ENCODE results near the gene SH2D7. TPM values are rescaled to one million over a fixed set of nuclear protein-coding genes. Genes with fewer than 3 reads are reported as not detected.

The SH2D7 gene
- polyA plus RNA-seq, 2 of the 4 experiments (the other 2 are of a cell fraction) = not detected

- Histone ChIP-seq H3K4me1 (peaks cover 13% of the 10 kb centered on the region), H3K4me3 (no peak overlapping the region), H3K9me3 (no peaks in the 10 kb centered on the region), H3K4me2 (no peak overlapping the region), H3K27ac (no peak overlapping the region)
- TF ChIP-seq BHLHE40 (IDR thresholded peaks at IDR 0.05; ENCODE audit: low read depth, low read length) (no peak), CHD4 (IDR thresholded peaks at IDR 0.05; ENCODE audit: borderline replicate concordance) (no peak), RAD21 (conservative IDR thresholded peaks at IDR 0.05 in 1 of 2, IDR thresholded peaks at IDR 0.05 in 1 of 2) (no peak), EP300 (IDR thresholded peaks at IDR 0.05) (no peak), MAZ (IDR thresholded peaks at IDR 0.05; ENCODE audit: borderline replicate concordance, low read depth, low read length) (no peak), ESRRA (IDR thresholded peaks at IDR 0.05; ENCODE audit: borderline replicate concordance, low read length) (no peak), HOXB5 (CRISPR knock-in tag; IDR thresholded peaks at IDR 0.05) (no peak), EHMT2 (IDR thresholded peaks at IDR 0.05; ENCODE audit: low read depth) (no peak), HOXB13 (CRISPR knock-in tag; IDR thresholded peaks at IDR 0.05; ENCODE audit: low read depth) (no peak), PBX3 (IDR thresholded peaks at IDR 0.05) (no peak), HES2 (IDR thresholded peaks at IDR 0.05) (no peak), MAX (IDR thresholded peaks at IDR 0.05) (no peak), REST (IDR thresholded peaks at IDR 0.05) (no peak), EHF (CRISPR knock-in tag; IDR thresholded peaks at IDR 0.05) (no peak), NPAS2 (CRISPR knock-in tag; IDR thresholded peaks at IDR 0.05; ENCODE audit: borderline replicate concordance) (no peak), RNF2 (IDR thresholded peaks at IDR 0.05; ENCODE audit: borderline replicate concordance, low read depth) (no peak), ZFP36 (IDR thresholded peaks at IDR 0.05; ENCODE audit: borderline replicate concordance, partially characterized antibody) (no peak), JUNB (IDR thresholded peaks at IDR 0.05) (no peak), SREBF2 (IDR thresholded peaks at IDR 0.05) (no peak)
- 77% methylated on average over 1 of the region's 1 CpG for WGBS (ENCODE audit: missing lambda C conversion rate)
- POLR2A ChIA-PET = no interaction called here
- ATAC-seq = no peak
- no peak for FAIRE-seq
- CTCF ChIA-PET = interaction anchor here (0.8 to 2.7 kb wide), 5 partner anchors 8 to 91 kb away, joined by 3 to 12 read pairs (median 5); no protein-coding TSS in a partner anchor
- no peak for DNase-seq (ENCODE audit: low read depth in 1 of 2, low spot score in 1 of 2)
Measured at GRCh38 chr15:78050441-78050809, 41.9 kb upstream of the SH2D7 start.

GRCh38 chr15:78050826-78051225 lies 41.5 kb upstream of the SH2D7 start:
- POLR2A ChIA-PET = no interaction called here
- H3K4me3 ChIP-seq = no peak overlapping the region
- ATAC-seq = no peak
- no peak overlapping the region for H3K4me2 ChIP-seq
- DNase-seq (ENCODE audit: low read depth in 1 of 2, low spot score in 1 of 2) = no peak
- 90% methylated on average over 1 of the region's 1 CpG for WGBS (ENCODE audit: missing lambda C conversion rate)
- no peaks in the 10 kb centered on the region for H3K9me3 ChIP-seq
- no peak overlapping the region for H3K27ac ChIP-seq
- CTCF ChIA-PET = interaction anchor here (1.3 to 2.7 kb wide), 4 partner anchors 8 to 92 kb away, joined by 4 to 12 read pairs (median 6); no protein-coding TSS in a partner anchor
- FAIRE-seq = no peak
- peaks cover 17% of the 10 kb centered on the region for H3K4me1 ChIP-seq
- no peak for TF ChIP-seq EHF (CRISPR knock-in tag; IDR thresholded peaks at IDR 0.05)
- TF ChIP-seq NR3C1 (IDR thresholded peaks at IDR 0.05) = no peak
- no peak for TF ChIP-seq HOXA7 (CRISPR knock-in tag; IDR thresholded peaks at IDR 0.05)
- no peak for TF ChIP-seq HMGXB4 (CRISPR knock-in tag; IDR thresholded peaks at IDR 0.05; ENCODE audit: borderline replicate concordance)
- TF ChIP-seq RNF2 (IDR thresholded peaks at IDR 0.05; ENCODE audit: borderline replicate concordance, low read depth) = no peak
- no peak for TF ChIP-seq REST (IDR thresholded peaks at IDR 0.05)
- no peak for TF ChIP-seq ZFP36 (IDR thresholded peaks at IDR 0.05; ENCODE audit: borderline replicate concordance, partially characterized antibody)
- TF ChIP-seq TFCP2L1 (CRISPR knock-in tag; IDR thresholded peaks at IDR 0.05) = no peak
- no peak for TF ChIP-seq ELK1 (IDR thresholded peaks at IDR 0.05; ENCODE audit: low read depth, low read length)
- no peak for TF ChIP-seq MAX (IDR thresholded peaks at IDR 0.05)
- TF ChIP-seq BHLHE40 (IDR thresholded peaks at IDR 0.05; ENCODE audit: low read depth, low read length) = no peak

Measured in A549 (cell line).